ENCODE results near the gene C5orf22. TPM values are rescaled to one million over a fixed set of nuclear protein-coding genes. Genes with fewer than 3 reads are reported as not detected.

C5orf22 gene
- total RNA-seq, 4 donors from 2014 or later = 8.9 to 15.6 (median 12.2) TPM

DNA sequence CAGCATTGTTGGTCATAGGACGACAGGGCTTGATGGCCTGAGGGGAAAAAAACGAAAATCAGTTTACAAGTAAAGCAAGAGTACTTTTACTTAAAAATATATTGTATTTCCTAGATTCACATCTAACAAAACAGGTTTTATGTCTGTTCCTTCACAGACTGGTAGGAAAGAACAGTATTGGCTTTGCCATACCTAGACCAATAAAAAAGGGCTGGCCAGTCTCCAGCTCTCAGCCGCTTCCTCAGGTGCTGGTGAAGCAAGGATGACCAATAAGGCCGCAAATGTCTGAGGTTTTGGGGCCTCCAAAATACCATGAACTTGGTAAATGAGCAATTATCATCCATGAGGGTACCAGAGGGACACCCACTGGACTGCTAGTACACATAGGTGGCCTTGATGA, 36.8 kb upstream of the C5orf22 start:
- DNase-seq (ENCODE audit: low spot score in 2 of 2) = no peak
- no peak for TF ChIP-seq POLR2A (IDR thresholded peaks at IDR 0.05)
- no peak for TF ChIP-seq CTCF (IDR thresholded peaks at IDR 0.05)
- intact Hi-C loops (cut with DNase I; ENCODE audit: low total_unique reads) = no loop called here
- H3K4me3 ChIP-seq (ENCODE audit: low read depth, poor library complexity, severe bottlenecking) = no peak overlapping the region
- 84 to 91% methylated on average over 4 of the region's 4 CpGs for WGBS, 2 donors

DNA sequence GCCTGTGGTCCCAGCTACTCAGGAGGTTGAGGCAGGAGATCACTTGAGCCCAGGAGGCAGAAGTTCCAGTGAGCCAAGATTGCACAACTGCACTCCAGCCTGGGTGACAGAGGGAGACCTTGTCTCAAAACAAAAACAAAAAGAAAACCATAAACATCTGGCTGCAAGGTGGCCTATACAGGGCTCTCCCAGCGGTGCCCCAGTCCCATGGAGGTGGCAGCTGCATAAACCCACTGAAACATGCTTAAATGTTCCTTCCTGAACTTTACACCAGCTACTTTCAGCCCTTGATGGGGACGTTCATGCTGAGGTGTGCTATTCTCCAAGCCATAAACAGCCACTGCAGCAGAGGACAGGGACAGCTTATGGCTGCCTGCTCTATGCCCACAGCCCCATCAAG, 35.8 kb upstream of the C5orf22 start:
- 59 to 78% methylated on average over 2 of the region's 2 CpGs for WGBS, 2 donors
- intact Hi-C loops (cut with DNase I; ENCODE audit: low total_unique reads) = no loop called here
- DNase-seq (ENCODE audit: low spot score in 2 of 2) = no peak
- no peak for TF ChIP-seq CTCF (IDR thresholded peaks at IDR 0.05)
- TF ChIP-seq POLR2A (IDR thresholded peaks at IDR 0.05) = no peak
- no peak overlapping the region for H3K4me3 ChIP-seq (ENCODE audit: low read depth, poor library complexity, severe bottlenecking)

GRCh38 chr5:31496891-31497290, 35.2 kb upstream of the C5orf22 start:
- DNase-seq (ENCODE audit: low spot score in 2 of 2) = no peak
- intact Hi-C loops (cut with DNase I; ENCODE audit: low total_unique reads) = no loop called here
- no peak for TF ChIP-seq CTCF (IDR thresholded peaks at IDR 0.05)
- TF ChIP-seq POLR2A (IDR thresholded peaks at IDR 0.05) = no peak
- no peak overlapping the region for H3K4me3 ChIP-seq (ENCODE audit: low read depth, poor library complexity, severe bottlenecking)
- 98% methylated on average over 6 of the region's 6 CpGs for whole genome bisulfite sequencing, 2 donors

DNA sequence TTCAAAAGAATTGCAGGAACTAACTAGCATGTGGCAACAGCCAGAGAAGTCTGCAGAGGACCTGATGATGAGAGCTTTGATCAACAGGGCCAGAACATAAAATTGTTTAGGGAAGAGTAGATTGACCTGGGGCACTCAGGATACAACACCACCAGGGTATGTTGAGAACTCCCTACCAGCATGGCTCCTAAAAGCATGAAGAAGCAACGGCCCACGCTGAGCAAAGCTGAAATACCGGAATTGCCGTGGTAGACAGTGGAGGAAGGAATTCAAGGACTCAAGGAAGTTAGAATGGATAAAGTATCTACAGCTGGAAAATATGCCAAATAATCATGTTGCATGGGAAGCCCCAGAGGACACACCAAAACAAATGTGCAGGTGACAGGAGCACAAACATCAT, 31.8 kb upstream of the C5orf22 start:
- H3K4me3 ChIP-seq (ENCODE audit: low read depth, poor library complexity, severe bottlenecking) = no peak overlapping the region
- intact Hi-C loops (cut with DNase I; ENCODE audit: low total_unique reads) = no loop called here
- WGBS, 2 donors = 84 to 89% methylated on average over 4 of the region's 4 CpGs
- TF ChIP-seq CTCF (IDR thresholded peaks at IDR 0.05) (no peak), POLR2A (IDR thresholded peaks at IDR 0.05) (no peak)
- no peak for DNase-seq (ENCODE audit: low spot score in 2 of 2)

DNA sequence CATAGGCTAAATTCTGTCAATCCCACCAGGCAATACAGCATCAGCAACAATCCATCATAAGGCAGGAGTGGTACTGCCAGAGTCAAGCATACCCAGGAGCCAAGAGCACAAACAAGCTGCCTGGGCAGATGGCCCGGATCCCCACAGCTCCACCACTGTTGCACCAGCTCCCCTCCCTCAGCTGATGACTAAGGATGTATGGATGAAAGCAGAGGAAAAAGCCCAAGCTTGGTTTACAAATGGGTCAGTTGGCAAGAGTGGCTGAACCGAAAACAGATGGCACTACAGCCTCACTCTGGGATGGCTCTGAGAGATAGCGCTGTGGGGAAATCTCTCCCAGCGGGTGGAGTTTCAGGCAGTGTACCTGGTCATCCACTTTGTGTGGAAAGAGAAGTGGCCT, 29.6 kb upstream of the C5orf22 start:
- TF ChIP-seq CTCF (IDR thresholded peaks at IDR 0.05) (no peak), POLR2A (IDR thresholded peaks at IDR 0.05) (no peak)
- intact Hi-C loops (cut with DNase I; ENCODE audit: low total_unique reads) = no loop called here
- 94 to 98% methylated on average over 4 of the region's 4 CpGs for WGBS, 2 donors
- no peak overlapping the region for H3K4me3 ChIP-seq (ENCODE audit: low read depth, poor library complexity, severe bottlenecking)
- DNase-seq (ENCODE audit: low spot score in 2 of 2) = no peak

GRCh38 chr5:31504529-31504928, 27.6 kb upstream of the C5orf22 start:
- 89 to 95% methylated on average over 10 of the region's 10 CpGs for WGBS, 2 donors
- intact Hi-C loops (cut with DNase I; ENCODE audit: low total_unique reads) = no loop called here
- TF ChIP-seq CTCF (IDR thresholded peaks at IDR 0.05) (no peak), POLR2A (IDR thresholded peaks at IDR 0.05) (no peak)
- H3K4me3 ChIP-seq (ENCODE audit: low read depth, poor library complexity, severe bottlenecking) = no peak overlapping the region
- DNase-seq (ENCODE audit: low spot score in 2 of 2) = no peak
